Upper lobe of left lung (tissue), 4 donors: ENCODE measurements around the gene PLCB4.

ENCODE experiments used
- POLR2A ChIP-seq, 4 donors: fragments of 450-650 bp; IDR thresholded peaks; one replicate each; pipeline ENCODE4 v1.5.1; 2016 to 2017; ENCODE audit warnings: antibody characterized with exemption in 4 of 4, mild to moderate bottlenecking in 2 of 4
- POLR2AphosphoS5 ChIP-seq, 2 donors: sonication (generic); formaldehyde crosslinking; IDR thresholded peaks; one replicate each; pipeline ENCODE4 v1.5.1; 2017; ENCODE audit warnings: antibody characterized with exemption in 2 of 2

DNA sequence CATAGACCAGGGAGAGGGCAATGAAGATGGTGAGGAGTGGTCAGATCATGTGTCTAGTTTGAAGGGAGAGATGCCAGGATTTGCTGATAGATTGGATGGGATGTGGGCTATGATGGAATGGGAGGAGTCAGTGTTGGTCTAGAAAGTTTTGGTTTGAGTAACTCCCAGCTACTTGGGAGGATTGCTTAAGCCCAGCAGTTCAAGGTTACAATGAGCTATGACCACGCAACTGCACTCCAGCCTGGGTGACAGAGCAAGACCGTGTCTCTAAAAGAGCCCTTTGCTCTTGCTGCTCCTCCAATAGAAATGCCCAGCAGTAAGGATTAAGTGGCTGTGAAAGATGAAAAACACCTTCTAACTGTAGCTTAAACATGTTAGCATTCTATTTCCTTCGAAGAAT lies 427.3 kb downstream of the PLCB4 start:
- no peak for TF ChIP-seq POLR2A (IDR thresholded peaks at IDR 0.05)
- TF ChIP-seq POLR2AphosphoS5 (IDR thresholded peaks at IDR 0.05), result no peak
